Effector memory CD8-positive, alpha-beta T cell (primary cell): ENCODE measurements around the gene MUC22.
"Not testable (repeated sequence)": the region's sequence is repeated elsewhere in the genome, so short reads cannot be mapped to it uniquely, and the experiment has no call there.

Experiments
- ATAC-seq: fragments of 150-1000 bp; cut with Tn5 transposase; replicated peaks from 2 replicates; pipeline ENCODE4 v1.10.0; 2021; ENCODE audit warnings: mild to moderate bottlenecking, moderate library complexity
- DNase-seq, 3 experiments: peaks; one replicate each; pipeline ENCODE4 v3.0.0; 2021
- H3K27ac Mint-ChIP-seq, 2 donors: one replicate each; pipeline ENCODE4 v1.8.0; 2022; ENCODE audit warnings: mild to moderate bottlenecking in 2 of 2, mixed read lengths in 2 of 2, moderate library complexity in 2 of 2
- H3K27me3 Mint-ChIP-seq, 2 donors: one replicate each; pipeline ENCODE4 v1.8.0; 2022; ENCODE audit warnings: mixed read lengths in 2 of 2
- H3K36me3 Mint-ChIP-seq: one replicate; pipeline ENCODE4 v1.8.0; 2022; ENCODE audit warnings: mild to moderate bottlenecking, moderate library complexity, mixed read lengths; ENCODE audit not compliant: insufficient read depth
- H3K4me1 Mint-ChIP-seq, 2 donors: one replicate each; pipeline ENCODE4 v1.8.0; 2022; ENCODE audit warnings: low read depth in 2 of 2, mixed read lengths in 2 of 2
- H3K4me3 Mint-ChIP-seq, 2 donors: one replicate each; pipeline ENCODE4 v1.8.0; 2022; ENCODE audit warnings: mild to moderate bottlenecking in 2 of 2, mixed read lengths in 2 of 2, moderate library complexity in 2 of 2
- H3K9me3 Mint-ChIP-seq, 2 donors: one replicate each; pipeline ENCODE4 v1.8.0; 2022; ENCODE audit warnings: mixed read lengths in 2 of 2

MUC22 gene

GRCh38 chr6:31058128-31058894 is 48.0 kb downstream of the MUC22 start:
- ATAC-seq, result peak; percentile 42
- Mint-ChIP-seq H3K4me3 (no peak overlapping the region), H3K4me1 (no peaks in the 10 kb centered on the region), H3K27me3 (peaks cover 28 to 49% of the 10 kb centered on the region in 2 donors), H3K36me3 (peaks cover 3% of the 10 kb centered on the region), H3K9me3 (no peaks in the 10 kb centered on the region), H3K27ac (no peak overlapping the region)
- DNase-seq, result no peak

DNA sequence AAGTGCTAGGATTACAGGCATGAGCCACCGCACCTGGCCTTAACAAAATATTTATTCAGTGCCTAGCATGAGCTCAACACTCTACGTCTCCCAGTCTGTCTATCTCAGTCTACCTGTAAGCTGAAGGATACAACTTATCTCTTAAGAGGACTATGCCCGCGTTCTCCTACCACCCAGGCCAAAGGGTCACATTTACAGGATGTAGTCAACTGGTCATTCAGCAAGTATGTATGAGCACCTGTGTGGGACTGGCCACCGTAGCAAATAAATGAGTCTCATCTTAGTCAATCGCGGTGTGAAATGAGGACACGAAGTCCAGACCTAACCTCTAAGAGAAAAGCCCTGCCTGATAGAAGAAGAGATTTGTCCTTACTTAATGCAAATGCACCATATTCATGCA is 49.9 kb downstream of the MUC22 start:
- no peak for DNase-seq
- Mint-ChIP-seq H3K36me3 (peaks cover 3% of the 10 kb centered on the region), H3K9me3 (no peaks in the 10 kb centered on the region), H3K27ac (no peak overlapping the region), H3K27me3 (peaks cover 9 to 38% of the 10 kb centered on the region in 2 donors), H3K4me1 (no peaks in the 10 kb centered on the region), H3K4me3 (no peak overlapping the region)
- ATAC-seq, result no peak

DNA sequence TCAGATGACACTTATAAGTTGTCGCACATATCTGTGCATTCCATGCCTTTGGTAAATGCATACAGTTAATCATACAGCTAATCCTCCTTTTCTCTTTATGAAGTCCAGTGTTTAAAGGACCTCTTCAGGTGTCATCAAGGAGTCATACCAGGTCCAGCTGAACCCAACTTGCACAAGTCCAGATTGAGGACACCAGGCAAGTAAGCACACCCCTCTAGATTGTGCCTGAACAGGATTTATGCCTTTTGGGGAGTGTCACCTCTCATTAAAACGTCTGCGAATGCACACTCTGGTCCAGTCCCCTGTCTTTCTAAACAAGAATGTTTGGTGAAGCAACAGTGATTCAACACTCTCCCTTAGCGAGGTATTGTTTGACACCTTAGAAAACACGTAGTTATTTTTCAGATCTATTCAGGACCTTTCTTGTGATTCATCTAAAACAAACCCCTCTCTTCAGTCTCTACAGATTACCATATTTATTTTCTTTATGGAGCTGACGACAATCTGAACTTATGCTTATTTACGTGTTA is 53.7 kb downstream of the MUC22 start:
- H3K4me1 Mint-ChIP-seq, result no peaks in the 10 kb centered on the region
- no peak for ATAC-seq
- no peak overlapping the region for H3K4me3 Mint-ChIP-seq
- no peak overlapping the region for H3K27ac Mint-ChIP-seq
- H3K27me3 Mint-ChIP-seq, result peaks cover 0 to 23% of the 10 kb centered on the region in 2 donors
- H3K36me3 Mint-ChIP-seq, result peaks cover 3% of the 10 kb centered on the region
- H3K9me3 Mint-ChIP-seq, result no peaks in the 10 kb centered on the region
- no peak for DNase-seq

GRCh38 chr6:31065556-31065955 is 55.3 kb downstream of the MUC22 start:
- ATAC-seq (no peak), DNase-seq (no peak)
- Mint-ChIP-seq H3K27me3 (peaks cover 0 to 23% of the 10 kb centered on the region in 2 donors), H3K36me3 (peaks cover 3% of the 10 kb centered on the region), H3K27ac (no peak overlapping the region), H3K4me3 (no peak overlapping the region), H3K4me1 (no peaks in the 10 kb centered on the region), H3K9me3 (no peaks in the 10 kb centered on the region)

- H3K27ac Mint-ChIP-seq, H3K9me3 Mint-ChIP-seq, ATAC-seq, H3K36me3 Mint-ChIP-seq, H3K4me1 Mint-ChIP-seq, DNase-seq, H3K4me3 Mint-ChIP-seq: not testable (repeated sequence)
- H3K27me3 Mint-ChIP-seq, result peaks cover 0 to 15% of the 10 kb centered on the region in 2 donors
Measured at GRCh38 chr6:31067028-31067427, 56.8 kb downstream of the MUC22 start.

GRCh38 chr6:31067891-31068668 is 57.8 kb downstream of the MUC22 start:
- not testable (repeated sequence) for H3K4me1 Mint-ChIP-seq, H3K27me3 Mint-ChIP-seq, H3K9me3 Mint-ChIP-seq, H3K36me3 Mint-ChIP-seq, H3K4me3 Mint-ChIP-seq, ATAC-seq, H3K27ac Mint-ChIP-seq, DNase-seq

DNA sequence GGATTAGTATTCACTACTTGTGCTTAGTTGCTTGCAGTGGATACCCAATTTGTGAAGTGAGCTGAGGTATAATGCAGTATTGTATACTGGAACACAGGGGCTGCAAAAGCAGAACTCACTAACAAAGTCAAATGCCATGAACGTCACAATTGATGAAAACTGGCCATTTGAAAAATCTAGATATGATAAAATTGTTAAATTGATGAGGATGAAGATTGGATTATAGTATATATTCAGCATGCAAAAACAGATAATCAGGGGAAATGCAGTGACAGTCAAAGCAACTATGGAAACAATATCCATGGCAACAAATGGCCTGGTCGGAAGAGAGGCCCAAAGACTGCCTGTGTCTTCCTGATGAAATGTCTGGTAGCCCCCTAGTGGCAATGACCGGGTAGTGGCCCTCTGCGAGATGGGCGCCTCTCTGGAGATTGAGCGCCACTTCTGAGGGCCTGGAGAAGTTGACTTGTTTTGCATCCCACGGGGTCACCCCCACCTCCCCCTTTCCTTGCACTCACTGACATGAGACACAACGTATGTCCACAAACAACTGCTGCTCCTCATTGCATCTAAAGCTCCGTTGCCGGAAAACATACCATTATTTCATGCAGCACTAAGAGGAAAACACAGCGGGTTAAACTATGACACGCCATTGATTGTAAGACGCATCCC is 58.5 kb downstream of the MUC22 start:
- H3K27ac Mint-ChIP-seq, result no peak overlapping the region
- DNase-seq (peak; percentile 69 to 79 (median 72)), ATAC-seq (peak; percentile 98)
- H3K4me3 Mint-ChIP-seq, result no peak overlapping the region
- no peaks in the 10 kb centered on the region for H3K9me3 Mint-ChIP-seq
- H3K27me3 Mint-ChIP-seq, result peaks cover 0 to 3% of the 10 kb centered on the region in 2 donors
- H3K4me1 Mint-ChIP-seq, result no peaks in the 10 kb centered on the region
- H3K36me3 Mint-ChIP-seq, result no peaks in the 10 kb centered on the region

DNA sequence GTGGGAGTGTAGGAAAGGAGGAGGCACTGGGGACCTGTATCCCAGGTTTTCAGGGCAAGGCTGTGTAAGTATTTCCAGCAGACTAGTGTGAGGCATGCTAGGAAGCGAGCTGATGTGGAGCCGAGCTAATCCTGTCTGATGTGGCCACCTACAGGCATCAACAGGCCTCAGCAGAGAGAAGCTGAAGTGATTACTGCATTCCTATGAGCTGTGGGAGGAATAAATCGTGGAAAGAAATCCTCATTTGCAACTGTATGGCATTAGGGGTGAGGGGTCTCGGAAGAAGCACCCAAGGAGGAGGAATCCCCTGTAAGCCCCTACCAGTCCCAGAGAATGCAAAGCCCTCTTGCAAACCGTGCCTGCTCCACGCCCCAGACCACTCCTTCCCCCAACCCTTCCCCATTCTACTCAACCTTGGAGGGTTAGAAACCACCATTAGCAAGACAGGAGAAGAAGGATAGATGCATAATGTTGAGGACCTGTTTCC is 60.5 kb downstream of the MUC22 start:
- peak overlapping the region in 1 of 2 donors; percentile 58 for H3K27ac Mint-ChIP-seq
- DNase-seq, result no peak
- H3K4me1 Mint-ChIP-seq, result no peaks in the 10 kb centered on the region
- ATAC-seq, result no peak
- H3K9me3 Mint-ChIP-seq, result no peaks in the 10 kb centered on the region
- no peaks in the 10 kb centered on the region for H3K36me3 Mint-ChIP-seq
- H3K27me3 Mint-ChIP-seq, result no peaks in the 10 kb centered on the region
- H3K4me3 Mint-ChIP-seq, result no peak overlapping the region

DNA sequence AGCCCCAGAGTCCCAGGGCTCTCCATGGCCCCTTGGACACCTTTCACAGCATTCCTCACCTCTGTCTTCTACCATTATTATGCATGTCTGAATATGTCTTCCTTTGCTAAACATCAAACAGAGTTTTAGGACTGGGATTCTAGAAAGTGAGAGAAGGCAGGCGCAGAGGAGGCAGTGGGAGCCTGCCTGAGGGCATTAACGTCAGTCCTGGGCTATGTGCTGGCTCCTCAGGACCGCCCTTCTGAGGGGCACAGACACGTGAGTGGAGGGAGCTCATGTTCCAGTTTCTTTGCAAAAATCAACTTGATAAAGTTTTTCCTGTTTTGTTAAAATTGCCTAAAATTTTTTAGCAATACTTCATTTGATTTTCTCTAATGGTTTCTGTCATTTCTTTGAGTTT is 64.1 kb downstream of the MUC22 start:
- DNase-seq, result no peak
- no peaks in the 10 kb centered on the region for H3K27me3 Mint-ChIP-seq
- no peak overlapping the region for H3K4me3 Mint-ChIP-seq
- H3K27ac Mint-ChIP-seq, result peak overlapping the region; percentile 24 to 35
- ATAC-seq, result no peak
- H3K4me1 Mint-ChIP-seq, result peaks cover under 1 to 2% of the 10 kb centered on the region in 2 donors
- no peaks in the 10 kb centered on the region for H3K36me3 Mint-ChIP-seq
- H3K9me3 Mint-ChIP-seq, result no peaks in the 10 kb centered on the region

DNA sequence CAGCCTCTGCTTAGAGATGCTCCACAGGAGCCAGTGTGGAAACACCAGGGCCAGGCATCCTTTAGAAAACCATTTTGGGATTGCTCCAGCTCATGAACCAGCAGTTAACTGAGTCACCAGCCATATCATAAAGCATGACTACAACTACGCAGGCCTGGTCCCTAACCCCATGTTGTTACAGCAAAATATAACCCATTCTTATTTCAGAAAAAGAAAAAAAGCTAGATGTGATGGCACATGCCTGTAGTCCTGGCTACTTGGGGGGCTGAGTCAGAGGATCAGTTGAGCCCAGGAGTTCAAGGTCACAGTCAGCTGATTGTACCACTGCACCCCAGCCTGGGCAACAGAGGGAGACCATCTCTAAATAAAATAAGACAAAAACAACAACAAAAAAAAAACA is 65.3 kb downstream of the MUC22 start:
- no peaks in the 10 kb centered on the region for H3K27me3 Mint-ChIP-seq
- DNase-seq, result no peak
- H3K4me1 Mint-ChIP-seq, result peaks cover 5 to 7% of the 10 kb centered on the region in 2 donors
- no peaks in the 10 kb centered on the region for H3K9me3 Mint-ChIP-seq
- H3K36me3 Mint-ChIP-seq, result no peaks in the 10 kb centered on the region
- no peak overlapping the region for H3K4me3 Mint-ChIP-seq
- no peak overlapping the region for H3K27ac Mint-ChIP-seq
- ATAC-seq, result no peak

GRCh38 chr6:31076611-31077010 is 66.3 kb downstream of the MUC22 start:
- no peaks in the 10 kb centered on the region for H3K9me3 Mint-ChIP-seq
- no peaks in the 10 kb centered on the region for H3K27me3 Mint-ChIP-seq
- H3K27ac Mint-ChIP-seq, result no peak overlapping the region
- ATAC-seq (no peak), DNase-seq (no peak)
- H3K4me1 Mint-ChIP-seq, result peaks cover 5 to 7% of the 10 kb centered on the region in 2 donors
- H3K36me3 Mint-ChIP-seq, result no peaks in the 10 kb centered on the region
- H3K4me3 Mint-ChIP-seq, result no peak overlapping the region

DNA sequence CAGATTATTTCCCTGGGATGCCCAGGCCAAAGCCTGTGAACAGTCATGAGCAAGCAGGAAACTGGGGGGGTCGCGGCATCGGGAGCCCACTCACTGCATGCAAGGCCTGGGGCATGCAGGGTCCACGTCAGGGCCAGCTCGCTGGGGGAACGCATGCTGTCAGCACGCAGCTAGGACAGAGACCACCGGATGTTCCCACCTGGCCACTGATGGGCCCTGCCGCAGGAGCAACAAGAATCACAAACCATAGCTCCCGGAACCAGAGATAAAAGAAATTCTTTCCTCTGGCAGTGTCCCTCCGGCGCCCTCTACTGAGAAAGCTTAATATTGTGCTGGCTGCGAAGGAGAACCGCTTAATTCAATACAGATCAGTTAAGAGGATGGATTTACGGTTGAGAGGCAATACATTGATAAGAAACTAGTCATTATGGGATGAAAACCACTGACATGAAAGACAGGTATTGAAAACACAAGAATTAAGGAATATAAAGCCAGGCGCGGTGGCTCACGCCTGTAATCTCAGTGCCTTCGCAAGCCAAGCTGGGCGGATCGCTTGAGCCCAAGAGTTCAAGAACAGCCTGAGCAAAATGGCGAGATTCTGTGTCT is 69.5 kb downstream of the MUC22 start:
- H3K36me3 Mint-ChIP-seq, result no peaks in the 10 kb centered on the region
- peaks cover 2 to 3% of the 10 kb centered on the region in 2 donors for H3K27me3 Mint-ChIP-seq
- H3K4me1 Mint-ChIP-seq, result peaks cover 5 to 7% of the 10 kb centered on the region in 2 donors
- DNase-seq (peak; percentile 59 to 73 (median 64)), ATAC-seq (peak; percentile 87)
- no peaks in the 10 kb centered on the region for H3K9me3 Mint-ChIP-seq
- peak overlapping the region; percentile 52 to 58 for H3K4me3 Mint-ChIP-seq
- H3K27ac Mint-ChIP-seq, result no peak overlapping the region

- no peak for DNase-seq
- no peak overlapping the region for H3K4me3 Mint-ChIP-seq
- H3K27me3 Mint-ChIP-seq, result peaks cover 15% of the 10 kb centered on the region in 2 donors
- peaks cover 5 to 7% of the 10 kb centered on the region in 2 donors for H3K4me1 Mint-ChIP-seq
- no peaks in the 10 kb centered on the region for H3K9me3 Mint-ChIP-seq
- H3K36me3 Mint-ChIP-seq, result no peaks in the 10 kb centered on the region
- H3K27ac Mint-ChIP-seq, result no peak overlapping the region
- ATAC-seq, result no peak
Measured at GRCh38 chr6:31081872-31082271, 71.6 kb downstream of the MUC22 start.
